GM23338 (cell line): ENCODE measurements around the gene LRRN4CL. TPM values are rescaled to one million over a fixed set of nuclear protein-coding genes. Genes with fewer than 3 reads are reported as not detected.

ENCODE experiments used
- ATAC-seq: fragments of 200-7000 bp; cut with Tn5 transposase; 3 replicates; pipeline ENCODE4 v1.9.1; 2020
- DNase-seq: peaks from one replicate; pipeline ENCODE4 v3.0.0-alpha.2; 2015; ENCODE audit warnings: low spot score
- H2AFZ ChIP-seq: fragments of 200-600 bp; sonication (generic); 2 replicates; pipeline ENCODE4 v1.8.0; 2016; ENCODE audit warnings: antibody characterized with exemption, mild to moderate bottlenecking, moderate library complexity
- H3F3A ChIP-seq: fragments of 200-600 bp; sonication (generic); replicated peaks from 2 replicates; pipeline ENCODE4 v1.8.0; 2017; ENCODE audit warnings: antibody characterized with exemption, mixed run types, low read depth
- H3K27ac ChIP-seq: fragments of 200-600 bp; sonication (generic); 2 replicates; pipeline ENCODE4 v1.6.1; 2016; ENCODE audit warnings: low read depth
- H3K27me3 ChIP-seq: fragments of 200-600 bp; sonication (generic); 2 replicates; pipeline ENCODE4 v1.8.0; 2016; ENCODE audit warnings: mild to moderate bottlenecking, mixed run types, moderate library complexity; ENCODE audit not compliant: insufficient read depth
- H3K36me3 ChIP-seq: fragments of 200-600 bp; sonication (generic); 2 replicates; pipeline ENCODE4 v1.8.0; 2016; ENCODE audit warnings: mild to moderate bottlenecking; ENCODE audit not compliant: insufficient read depth
- H3K4me1 ChIP-seq: fragments of 200-600 bp; sonication (generic); 2 replicates; pipeline ENCODE4 v1.8.0; 2016; ENCODE audit warnings: mild to moderate bottlenecking, moderate library complexity; ENCODE audit not compliant: insufficient read depth
- H3K4me2 ChIP-seq: fragments of 200-600 bp; sonication (generic); 2 replicates; pipeline ENCODE4 v1.7.1; 2017; ENCODE audit warnings: mixed run types
- H3K4me3 ChIP-seq: fragments of 200-600 bp; sonication (generic); 2 replicates; pipeline ENCODE4 v1.6.1; 2016; ENCODE audit warnings: mixed run types
- H3K79me2 ChIP-seq: fragments of 200-600 bp; sonication (generic); replicated peaks from 2 replicates; pipeline ENCODE4 v1.8.0; 2017; ENCODE audit warnings: mild to moderate bottlenecking; ENCODE audit not compliant: insufficient read depth
- H3K9me2 ChIP-seq: fragments of 200-600 bp; sonication (generic); 2 replicates; pipeline ENCODE4 v1.8.0; 2017; ENCODE audit not compliant: insufficient read depth
- H4K20me1 ChIP-seq: fragments of 200-600 bp; sonication (generic); replicated peaks from 2 replicates; pipeline ENCODE4 v1.8.0; 2017; ENCODE audit warnings: mild to moderate bottlenecking; ENCODE audit not compliant: insufficient read depth
- H3K27ac Mint-ChIP-seq: 2 replicates; pipeline ENCODE4 v1.8.0; 2020; ENCODE audit warnings: inconsistent platforms, mild to moderate bottlenecking, moderate library complexity, mixed read lengths
- H3K27me3 Mint-ChIP-seq: 3 replicates; pipeline ENCODE4 v1.8.0; 2022; ENCODE audit warnings: low read depth, mild to moderate bottlenecking, moderate library complexity, mixed read lengths, inconsistent platforms; ENCODE audit not compliant: insufficient read depth, poor library complexity
- H3K36me3 Mint-ChIP-seq: 3 replicates; pipeline ENCODE4 v1.8.0; 2021; ENCODE audit warnings: low read depth, mild to moderate bottlenecking, inconsistent platforms, moderate library complexity, mixed read lengths
- H3K4me1 Mint-ChIP-seq: 3 replicates; pipeline ENCODE4 v1.8.0; 2020; ENCODE audit warnings: mild to moderate bottlenecking, inconsistent platforms, mixed read lengths
- H3K4me3 Mint-ChIP-seq: 3 replicates; pipeline ENCODE4 v1.8.0; 2021; ENCODE audit warnings: moderate library complexity, mild to moderate bottlenecking, inconsistent platforms, mixed read lengths
- H3K9me3 Mint-ChIP-seq: 3 replicates; pipeline ENCODE4 v1.8.0; 2020; ENCODE audit warnings: moderate library complexity, mild to moderate bottlenecking, inconsistent platforms, mixed read lengths
- EZH2 ChIP-seq: fragments of 200-600 bp; sonication (generic); IDR thresholded peaks from one replicate; pipeline ENCODE4 v1.8.0; 2017; ENCODE audit warnings: antibody characterized with exemption, mild to moderate bottlenecking, low read depth; ENCODE audit not compliant: unreplicated experiment
- NANOG ChIP-seq: IDR thresholded peaks from 2 replicates; pipeline ENCODE4 v1.6.1; 2016; ENCODE audit warnings: antibody characterized with exemption, borderline replicate concordance
- STAT1 ChIP-seq: IDR thresholded peaks from one replicate; pipeline ENCODE4 v1.6.1; 2016; ENCODE audit warnings: antibody characterized with exemption; ENCODE audit not compliant: unreplicated experiment
- ZNF331 ChIP-seq: fragments of 250-450 bp; sonication (Bioruptor Pico); IDR thresholded peaks from 2 replicates; pipeline ENCODE4 v1.5.0; 2020; ENCODE audit warnings: low read depth, mild to moderate bottlenecking, moderate library complexity
- polyA plus RNA-seq: library from polyadenylated mRNA; unstranded; fragments of >200 nt; fragmentation: Nextera tagmentation; extraction: Ambion mirVana; gene quantifications from 2 replicates; pipeline ENCODE4 v1.2.1, GENCODE V29; 2016
- total RNA-seq: library from RNA; depleted of rRNA; stranded (reverse); fragments of >200 nt; shearing (Covaris generic); gene quantifications from 2 replicates; pipeline ENCODE4 v1.2.3, GENCODE V29; 2014
- TF ChIP-seq, protein P1 (sequence below): fragments of 250-450 bp; sonication (Bioruptor Pico); IDR thresholded peaks from 2 replicates; pipeline ENCODE4 v1.5.0; 2020; ENCODE audit warnings: mild to moderate bottlenecking, moderate library complexity
- TF ChIP-seq, protein P2 (sequence below): IDR thresholded peaks from 2 replicates; pipeline ENCODE4 v1.6.1; 2016; ENCODE audit warnings: antibody characterized with exemption

Gene LRRN4CL
- total and polyA plus RNA-seq, 2 experiments from 2014 or later, result 0.08 to 0.21 TPM

DNA sequence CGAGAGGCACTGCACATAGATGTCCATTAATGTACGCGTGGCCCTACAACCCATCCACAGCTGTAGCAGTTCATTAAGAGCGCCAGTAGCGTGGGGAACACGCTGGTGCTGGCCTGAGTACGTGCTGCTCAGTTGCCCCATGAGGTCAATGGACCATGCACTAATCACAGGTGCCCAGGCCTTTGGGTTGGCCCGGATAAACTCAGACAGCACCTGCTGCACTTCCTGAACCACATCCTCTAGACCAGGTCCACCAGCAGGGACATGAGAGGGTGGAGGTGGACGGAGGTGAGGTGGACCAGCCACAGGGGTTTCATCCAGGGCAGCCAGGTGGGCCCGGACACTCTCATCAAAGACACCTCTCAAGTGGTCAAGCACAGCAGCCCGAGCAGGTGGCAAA, 39.8 kb downstream of the LRRN4CL start:
- Histone ChIP-seq H3K27ac (no peak overlapping the region), H3F3A (peaks cover 13% of the 10 kb centered on the region; the same call in 1 of the 2 replicates), H4K20me1 (peaks cover 7% of the 10 kb centered on the region), H3K36me3 (peaks cover 6% of the 10 kb centered on the region; the same call in 1 of the 2 replicates), H3K4me2 (no peak overlapping the region), H2AFZ (no peak overlapping the region), H3K79me2 (peaks cover 40% of the 10 kb centered on the region), H3K4me1 (peaks cover 9% of the 10 kb centered on the region; the same call in 1 of the 2 replicates), H3K4me3 (no peak overlapping the region), H3K27me3 (no peaks in the 10 kb centered on the region), H3K9me2 (no peaks in the 10 kb centered on the region)
- TF ChIP-seq EZH2, result no peak
- TF ChIP-seq, protein P1, sequence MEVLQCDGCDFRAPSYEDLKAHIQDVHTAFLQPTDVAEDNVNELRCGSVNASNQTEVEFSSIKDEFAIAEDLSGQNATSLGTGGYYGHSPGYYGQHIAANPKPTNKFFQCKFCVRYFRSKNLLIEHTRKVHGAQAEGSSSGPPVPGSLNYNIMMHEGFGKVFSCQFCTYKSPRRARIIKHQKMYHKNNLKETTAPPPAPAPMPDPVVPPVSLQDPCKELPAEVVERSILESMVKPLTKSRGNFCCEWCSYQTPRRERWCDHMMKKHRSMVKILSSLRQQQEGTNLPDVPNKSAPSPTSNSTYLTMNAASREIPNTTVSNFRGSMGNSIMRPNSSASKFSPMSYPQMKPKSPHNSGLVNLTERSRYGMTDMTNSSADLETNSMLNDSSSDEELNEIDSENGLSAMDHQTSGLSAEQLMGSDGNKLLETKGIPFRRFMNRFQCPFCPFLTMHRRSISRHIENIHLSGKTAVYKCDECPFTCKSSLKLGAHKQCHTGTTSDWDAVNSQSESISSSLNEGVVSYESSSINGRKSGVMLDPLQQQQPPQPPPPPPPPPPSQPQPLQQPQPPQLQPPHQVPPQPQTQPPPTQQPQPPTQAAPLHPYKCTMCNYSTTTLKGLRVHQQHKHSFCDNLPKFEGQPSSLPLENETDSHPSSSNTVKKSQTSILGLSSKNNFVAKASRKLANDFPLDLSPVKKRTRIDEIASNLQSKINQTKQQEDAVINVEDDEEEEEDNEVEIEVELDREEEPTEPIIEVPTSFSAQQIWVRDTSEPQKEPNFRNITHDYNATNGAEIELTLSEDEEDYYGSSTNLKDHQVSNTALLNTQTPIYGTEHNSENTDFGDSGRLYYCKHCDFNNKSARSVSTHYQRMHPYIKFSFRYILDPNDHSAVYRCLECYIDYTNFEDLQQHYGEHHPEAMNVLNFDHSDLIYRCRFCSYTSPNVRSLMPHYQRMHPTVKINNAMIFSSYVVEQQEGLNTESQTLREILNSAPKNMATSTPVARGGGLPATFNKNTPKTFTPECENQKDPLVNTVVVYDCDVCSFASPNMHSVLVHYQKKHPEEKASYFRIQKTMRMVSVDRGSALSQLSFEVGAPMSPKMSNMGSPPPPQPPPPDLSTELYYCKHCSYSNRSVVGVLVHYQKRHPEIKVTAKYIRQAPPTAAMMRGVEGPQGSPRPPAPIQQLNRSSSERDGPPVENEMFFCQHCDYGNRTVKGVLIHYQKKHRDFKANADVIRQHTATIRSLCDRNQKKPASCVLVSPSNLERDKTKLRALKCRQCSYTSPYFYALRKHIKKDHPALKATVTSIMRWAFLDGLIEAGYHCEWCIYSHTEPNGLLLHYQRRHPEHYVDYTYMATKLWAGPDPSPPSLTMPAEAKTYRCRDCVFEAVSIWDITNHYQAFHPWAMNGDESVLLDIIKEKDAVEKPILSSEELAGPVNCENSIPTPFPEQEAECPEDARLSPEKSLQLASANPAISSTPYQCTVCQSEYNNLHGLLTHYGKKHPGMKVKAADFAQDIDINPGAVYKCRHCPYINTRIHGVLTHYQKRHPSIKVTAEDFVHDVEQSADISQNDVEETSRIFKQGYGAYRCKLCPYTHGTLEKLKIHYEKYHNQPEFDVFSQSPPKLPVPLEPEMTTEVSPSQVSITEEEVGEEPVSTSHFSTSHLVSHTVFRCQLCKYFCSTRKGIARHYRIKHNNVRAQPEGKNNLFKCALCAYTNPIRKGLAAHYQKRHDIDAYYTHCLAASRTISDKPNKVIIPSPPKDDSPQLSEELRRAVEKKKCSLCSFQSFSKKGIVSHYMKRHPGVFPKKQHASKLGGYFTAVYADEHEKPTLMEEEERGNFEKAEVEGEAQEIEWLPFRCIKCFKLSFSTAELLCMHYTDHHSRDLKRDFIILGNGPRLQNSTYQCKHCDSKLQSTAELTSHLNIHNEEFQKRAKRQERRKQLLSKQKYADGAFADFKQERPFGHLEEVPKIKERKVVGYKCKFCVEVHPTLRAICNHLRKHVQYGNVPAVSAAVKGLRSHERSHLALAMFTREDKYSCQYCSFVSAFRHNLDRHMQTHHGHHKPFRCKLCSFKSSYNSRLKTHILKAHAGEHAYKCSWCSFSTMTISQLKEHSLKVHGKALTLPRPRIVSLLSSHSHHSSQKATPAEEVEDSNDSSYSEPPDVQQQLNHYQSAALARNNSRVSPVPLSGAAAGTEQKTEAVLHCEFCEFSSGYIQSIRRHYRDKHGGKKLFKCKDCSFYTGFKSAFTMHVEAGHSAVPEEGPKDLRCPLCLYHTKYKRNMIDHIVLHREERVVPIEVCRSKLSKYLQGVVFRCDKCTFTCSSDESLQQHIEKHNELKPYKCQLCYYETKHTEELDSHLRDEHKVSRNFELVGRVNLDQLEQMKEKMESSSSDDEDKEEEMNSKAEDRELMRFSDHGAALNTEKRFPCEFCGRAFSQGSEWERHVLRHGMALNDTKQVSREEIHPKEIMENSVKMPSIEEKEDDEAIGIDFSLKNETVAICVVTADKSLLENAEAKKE, result no peak
- no peak for TF ChIP-seq STAT1
- TF ChIP-seq NANOG, result no peak
- TF ChIP-seq, protein P2, sequence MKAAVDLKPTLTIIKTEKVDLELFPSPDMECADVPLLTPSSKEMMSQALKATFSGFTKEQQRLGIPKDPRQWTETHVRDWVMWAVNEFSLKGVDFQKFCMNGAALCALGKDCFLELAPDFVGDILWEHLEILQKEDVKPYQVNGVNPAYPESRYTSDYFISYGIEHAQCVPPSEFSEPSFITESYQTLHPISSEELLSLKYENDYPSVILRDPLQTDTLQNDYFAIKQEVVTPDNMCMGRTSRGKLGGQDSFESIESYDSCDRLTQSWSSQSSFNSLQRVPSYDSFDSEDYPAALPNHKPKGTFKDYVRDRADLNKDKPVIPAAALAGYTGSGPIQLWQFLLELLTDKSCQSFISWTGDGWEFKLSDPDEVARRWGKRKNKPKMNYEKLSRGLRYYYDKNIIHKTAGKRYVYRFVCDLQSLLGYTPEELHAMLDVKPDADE, result no peak
- TF ChIP-seq ZNF331, result no peak
- Mint-ChIP-seq H3K36me3 (peaks cover 25% of the 10 kb centered on the region), H3K27ac (no peak overlapping the region), H3K9me3 (peaks cover 2% of the 10 kb centered on the region; the same call in 1 of the 3 replicates), H3K4me1 (peaks cover 21% of the 10 kb centered on the region), H3K4me3 (no peak overlapping the region), H3K27me3 (peaks cover 16% of the 10 kb centered on the region)
- DNase-seq (no peak), ATAC-seq (no peak)
